WTC11 (cell line): ENCODE results near the gene COL4A3. TPM values are rescaled to one million over a fixed set of nuclear protein-coding genes. Genes with fewer than 3 reads are reported as not detected.

ENCODE experiments used
- ATAC-seq: fragments of 200-7000 bp; cut with Tn5 transposase; 2 replicates; pipeline ENCODE4 v1.10.0; 2021; ENCODE audit warnings: mild to moderate bottlenecking, moderate library complexity
- CTCF ChIA-PET: fragments of 300-600 bp; sonication (Branson Sonifier 250); formaldehyde crosslinking; loops from one replicate; lab custom pipeline; 2021; ENCODE audit warnings: antibody characterized with exemption; lab: Charles Lee
- POLR2A ChIA-PET: fragments of 350-600 bp; sonication (Branson Sonifier 250); formaldehyde crosslinking; loops from one replicate; lab custom pipeline; 2021; ENCODE audit warnings: antibody characterized with exemption; lab: Charles Lee
- DNase-seq: peaks from one replicate; pipeline ENCODE4 v3.0.0; 2021; ENCODE audit warnings: low spot score
- H3K27ac Mint-ChIP-seq: 2 replicates; pipeline ENCODE4 v1.8.0; 2021; ENCODE audit warnings: mixed read lengths
- H3K27me3 Mint-ChIP-seq: 2 replicates; pipeline ENCODE4 v1.8.0; 2021; ENCODE audit warnings: low read depth, mild to moderate bottlenecking, moderate library complexity, mixed read lengths
- H3K36me3 Mint-ChIP-seq: 2 replicates; pipeline ENCODE4 v1.8.0; 2021; ENCODE audit warnings: mixed read lengths
- H3K4me1 Mint-ChIP-seq: 2 replicates; pipeline ENCODE4 v1.8.0; 2022; ENCODE audit warnings: mixed read lengths
- H3K4me3 Mint-ChIP-seq: 2 replicates; pipeline ENCODE4 v1.8.0; 2021; ENCODE audit warnings: mild to moderate bottlenecking, moderate library complexity, mixed read lengths
- H3K9me3 Mint-ChIP-seq: 2 replicates; pipeline ENCODE4 v1.8.0; 2021; ENCODE audit warnings: mixed read lengths
- ATF2 ChIP-seq: sonication (generic); formaldehyde crosslinking; IDR thresholded peaks from 2 replicates; pipeline ENCODE4 v1.8.1; 2022; ENCODE audit warnings: low read depth, missing genetic modification reagents, borderline replicate concordance
- FOXK1 ChIP-seq: sonication (generic); formaldehyde crosslinking; IDR thresholded peaks from 2 replicates; pipeline ENCODE4 v1.8.0; 2022; ENCODE audit warnings: mild to moderate bottlenecking, moderate library complexity, missing genetic modification reagents
- GABPB1 ChIP-seq: sonication (generic); formaldehyde crosslinking; IDR thresholded peaks from 2 replicates; pipeline ENCODE4 v1.8.1; 2023; ENCODE audit warnings: mild to moderate bottlenecking, missing genetic modification reagents
- HMGXB4 ChIP-seq: sonication (generic); formaldehyde crosslinking; IDR thresholded peaks from 2 replicates; pipeline ENCODE4 v1.8.1; 2023; ENCODE audit warnings: mild to moderate bottlenecking, moderate library complexity, missing genetic modification reagents
- IRF2 ChIP-seq: sonication (generic); formaldehyde crosslinking; IDR thresholded peaks from 2 replicates; pipeline ENCODE4 v1.8.0; 2022; ENCODE audit warnings: low read depth, missing genetic modification reagents, borderline replicate concordance
- JAZF1 ChIP-seq: fragments of 250-450 bp; sonication (Bioruptor Pico); IDR thresholded peaks from 2 replicates; pipeline ENCODE4 v1.9.0; 2021; ENCODE audit warnings: moderate library complexity, mild to moderate bottlenecking, inconsistent platforms
- JUN ChIP-seq: sonication (generic); formaldehyde crosslinking; IDR thresholded peaks from 2 replicates; pipeline ENCODE4 v1.8.0; 2023; ENCODE audit warnings: mild to moderate bottlenecking, missing genetic modification reagents
- NFYB ChIP-seq: sonication (generic); formaldehyde crosslinking; conservative IDR thresholded peaks from 2 replicates; pipeline ENCODE4 v1.8.0; 2022; ENCODE audit warnings: low read depth, missing genetic modification reagents
- NR2C2 ChIP-seq: sonication (generic); formaldehyde crosslinking; IDR thresholded peaks from 2 replicates; pipeline ENCODE4 v1.8.0; 2022; ENCODE audit warnings: mild to moderate bottlenecking, missing genetic modification reagents
- RORB ChIP-seq: fragments of 250-450 bp; sonication (Bioruptor Pico); IDR thresholded peaks from 2 replicates; pipeline ENCODE4 v1.9.0; 2021; ENCODE audit warnings: mild to moderate bottlenecking
- TCF7 ChIP-seq: sonication (generic); formaldehyde crosslinking; IDR thresholded peaks from 2 replicates; pipeline ENCODE4 v1.8.0; 2022; ENCODE audit warnings: mild to moderate bottlenecking, low read depth, missing genetic modification reagents, moderate library complexity
- TEAD1 ChIP-seq: sonication (generic); formaldehyde crosslinking; IDR thresholded peaks from 2 replicates; pipeline ENCODE4 v1.8.0; 2022; ENCODE audit warnings: mild to moderate bottlenecking, missing genetic modification reagents
- TEAD4 ChIP-seq: sonication (generic); formaldehyde crosslinking; IDR thresholded peaks from 2 replicates; pipeline ENCODE4 v1.8.0; 2022; ENCODE audit warnings: mild to moderate bottlenecking, missing genetic modification reagents
- ZMAT4 ChIP-seq: fragments of 250-450 bp; sonication (Bioruptor Pico); IDR thresholded peaks from 2 replicates; pipeline ENCODE4 v1.9.0; 2021; ENCODE audit warnings: mild to moderate bottlenecking
- ZNF121 ChIP-seq: sonication (generic); formaldehyde crosslinking; IDR thresholded peaks from 2 replicates; pipeline ENCODE4 v1.8.0; 2023; ENCODE audit warnings: missing genetic modification reagents
- ZNF219 ChIP-seq: sonication (generic); formaldehyde crosslinking; IDR thresholded peaks from 2 replicates; pipeline ENCODE4 v1.8.0; 2023; ENCODE audit warnings: missing genetic modification reagents, mild to moderate bottlenecking, borderline replicate concordance
- ZSCAN18 ChIP-seq: fragments of 250-450 bp; sonication (Bioruptor Pico); IDR thresholded peaks from 2 replicates; pipeline ENCODE4 v2.1.2; 2022; ENCODE audit warnings: mild to moderate bottlenecking, moderate library complexity
- total RNA-seq: library from RNA; stranded (reverse); gene quantifications from 3 replicates; pipeline ENCODE4 v1.2.3, GENCODE V29; 2021
- TF ChIP-seq, protein P1 (sequence below): sonication (generic); formaldehyde crosslinking; IDR thresholded peaks from 2 replicates; pipeline ENCODE4 v1.8.0; 2023; ENCODE audit warnings: missing genetic modification reagents
- TF ChIP-seq, protein P2 (sequence below): sonication (generic); formaldehyde crosslinking; conservative IDR thresholded peaks from 2 replicates; pipeline ENCODE4 v1.8.1; 2023; ENCODE audit warnings: mild to moderate bottlenecking, low read depth, missing genetic modification reagents, moderate library complexity

COL4A3 gene
- total RNA-seq, 1 experiment from 2014 or later: 0.90 TPM

DNA sequence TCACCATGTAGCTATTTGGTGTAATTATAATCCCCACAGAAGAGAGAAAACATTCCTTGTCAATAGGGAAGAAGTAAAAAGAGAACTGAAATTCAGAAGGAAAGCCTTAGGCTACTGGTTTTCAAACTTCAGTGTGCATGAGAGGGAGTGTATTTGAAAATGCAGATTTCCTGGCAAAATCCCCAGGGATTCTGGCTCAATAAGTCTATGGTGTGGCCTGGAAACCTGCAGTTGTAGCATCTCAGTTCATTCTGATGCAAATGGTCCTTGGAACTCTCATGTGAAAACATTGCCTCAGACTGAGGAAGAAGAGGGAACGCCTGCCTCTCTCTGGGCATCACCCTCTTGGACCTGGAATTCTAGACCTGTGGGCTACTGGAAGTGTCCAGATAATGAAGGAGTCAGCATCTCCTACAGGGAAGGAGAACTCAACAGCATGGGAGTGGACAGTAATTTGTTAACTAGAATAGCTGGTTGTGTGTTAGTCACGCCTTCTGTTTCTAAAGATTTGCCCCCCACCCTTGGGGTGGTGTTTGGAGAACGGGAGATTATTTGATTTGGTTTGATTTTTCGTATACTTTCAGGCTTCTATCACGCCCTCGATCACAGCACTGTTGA is 21.3 kb downstream of the COL4A3 start (continued):
- TF ChIP-seq, protein P1, sequence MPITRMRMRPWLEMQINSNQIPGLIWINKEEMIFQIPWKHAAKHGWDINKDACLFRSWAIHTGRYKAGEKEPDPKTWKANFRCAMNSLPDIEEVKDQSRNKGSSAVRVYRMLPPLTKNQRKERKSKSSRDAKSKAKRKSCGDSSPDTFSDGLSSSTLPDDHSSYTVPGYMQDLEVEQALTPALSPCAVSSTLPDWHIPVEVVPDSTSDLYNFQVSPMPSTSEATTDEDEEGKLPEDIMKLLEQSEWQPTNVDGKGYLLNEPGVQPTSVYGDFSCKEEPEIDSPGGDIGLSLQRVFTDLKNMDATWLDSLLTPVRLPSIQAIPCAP (CRISPR knock-in tag): no peak
- no peak for TF ChIP-seq JAZF1 (CRISPR knock-in tag)

GRCh38 chr2:227186751-227187150 is 22.3 kb downstream of the COL4A3 start:
- ATAC-seq: no peak
- H3K27me3 Mint-ChIP-seq: no peaks in the 10 kb centered on the region
- H3K4me3 Mint-ChIP-seq: no peak overlapping the region

More at GRCh38 chr2:227186751-227187150, 22.3 kb downstream of the COL4A3 start:
- H3K9me3 Mint-ChIP-seq: peaks cover 16% of the 10 kb centered on the region
- H3K36me3 Mint-ChIP-seq: peaks cover 9% of the 10 kb centered on the region; the same call in 1 of the 2 replicates
- TF ChIP-seq TCF7 (CRISPR knock-in tag): no peak
- no peak for TF ChIP-seq ZNF219 (CRISPR knock-in tag)
- no peak for TF ChIP-seq IRF2
- no peak for TF ChIP-seq ATF2 (CRISPR knock-in tag)
- no peak for TF ChIP-seq JUN
- no peak for TF ChIP-seq ZNF121 (CRISPR knock-in tag)
- TF ChIP-seq ZMAT4: no peak
- no peak for TF ChIP-seq HMGXB4 (CRISPR knock-in tag)
- TF ChIP-seq ZSCAN18 (CRISPR knock-in tag): no peak
- no peak for TF ChIP-seq NR2C2 (CRISPR knock-in tag)
- TF ChIP-seq, protein P2, sequence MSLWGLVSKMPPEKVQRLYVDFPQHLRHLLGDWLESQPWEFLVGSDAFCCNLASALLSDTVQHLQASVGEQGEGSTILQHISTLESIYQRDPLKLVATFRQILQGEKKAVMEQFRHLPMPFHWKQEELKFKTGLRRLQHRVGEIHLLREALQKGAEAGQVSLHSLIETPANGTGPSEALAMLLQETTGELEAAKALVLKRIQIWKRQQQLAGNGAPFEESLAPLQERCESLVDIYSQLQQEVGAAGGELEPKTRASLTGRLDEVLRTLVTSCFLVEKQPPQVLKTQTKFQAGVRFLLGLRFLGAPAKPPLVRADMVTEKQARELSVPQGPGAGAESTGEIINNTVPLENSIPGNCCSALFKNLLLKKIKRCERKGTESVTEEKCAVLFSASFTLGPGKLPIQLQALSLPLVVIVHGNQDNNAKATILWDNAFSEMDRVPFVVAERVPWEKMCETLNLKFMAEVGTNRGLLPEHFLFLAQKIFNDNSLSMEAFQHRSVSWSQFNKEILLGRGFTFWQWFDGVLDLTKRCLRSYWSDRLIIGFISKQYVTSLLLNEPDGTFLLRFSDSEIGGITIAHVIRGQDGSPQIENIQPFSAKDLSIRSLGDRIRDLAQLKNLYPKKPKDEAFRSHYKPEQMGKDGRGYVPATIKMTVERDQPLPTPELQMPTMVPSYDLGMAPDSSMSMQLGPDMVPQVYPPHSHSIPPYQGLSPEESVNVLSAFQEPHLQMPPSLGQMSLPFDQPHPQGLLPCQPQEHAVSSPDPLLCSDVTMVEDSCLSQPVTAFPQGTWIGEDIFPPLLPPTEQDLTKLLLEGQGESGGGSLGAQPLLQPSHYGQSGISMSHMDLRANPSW (CRISPR knock-in tag): no peak
- no peak for TF ChIP-seq RORB (CRISPR knock-in tag)
- TF ChIP-seq TEAD4 (CRISPR knock-in tag): no peak
- no peak for TF ChIP-seq TEAD1 (CRISPR knock-in tag)
- no peak for TF ChIP-seq NFYB
- no peak for TF ChIP-seq GABPB1 (CRISPR knock-in tag)
- no peak for TF ChIP-seq FOXK1 (CRISPR knock-in tag)
- ChIA-PET CTCF (interaction anchor here (0.8 kb wide), 1 partner anchor 10 kb away, joined by 3 read pairs; no protein-coding TSS in a partner anchor), POLR2A (no interaction called here)
- peaks cover 52% of the 10 kb centered on the region for H3K4me1 Mint-ChIP-seq
- DNase-seq: no peak
- no peak overlapping the region for H3K27ac Mint-ChIP-seq
